K562 (cell line): ENCODE results near the gene IPO5.

ENCODE experiments used
- ETS2 ChIP-seq: IDR thresholded peaks from 2 replicates; pipeline ENCODE4 v1.6.1; 2016; ENCODE audit warnings: borderline replicate concordance, missing genetic modification characterization, mild to moderate bottlenecking, moderate library complexity, missing compliant biosample characterization; ENCODE audit not compliant: poor library complexity, severe bottlenecking
- FOXM1 ChIP-seq, 2 experiments: fragments of 450-650 bp in 1 of 2; sonication (generic) in 1 of 2; formaldehyde crosslinking in 1 of 2; IDR thresholded peaks; 2 replicates each; pipeline versions ENCODE4 v1.6.1 to v1.9.0; 2017 to 2022; ENCODE audit warnings: low read depth in 2 of 2, mild to moderate bottlenecking in 2 of 2, missing genetic modification reagents in 1 of 2, moderate library complexity in 1 of 2
- GATA2 ChIP-seq: sonication (generic); formaldehyde crosslinking; IDR thresholded peaks from 2 replicates; pipeline ENCODE4 v1.4.0; 2020; ENCODE audit warnings: mild to moderate bottlenecking, missing genetic modification reagents
- MTA2 ChIP-seq: fragments of 450-650 bp; IDR thresholded peaks from 2 replicates; pipeline ENCODE4 v1.6.1; 2016; ENCODE audit warnings: low read depth
- MTF1 ChIP-seq: fragments of 250-450 bp; sonication (Bioruptor Pico); IDR thresholded peaks from 2 replicates; pipeline ENCODE4 v1.9.0; 2021; ENCODE audit warnings: moderate library complexity, mild to moderate bottlenecking, inconsistent platforms, borderline replicate concordance
- POLR2AphosphoS5 ChIP-seq: IDR thresholded peaks from 2 replicates; pipeline ENCODE4 v1.6.1; 2011; ENCODE audit warnings: mild to moderate bottlenecking, low read depth, low read length, moderate library complexity; ENCODE audit not compliant: control insufficient read depth, insufficient read depth
- RFX5 ChIP-seq: IDR thresholded peaks from 2 replicates; pipeline ENCODE4 v1.6.1; 2011; ENCODE audit warnings: low read depth, mild to moderate bottlenecking, improper control_type of control experiment, low read length
- ZNF830 ChIP-seq: fragments of 250-450 bp; sonication (Bioruptor Pico); IDR thresholded peaks from 2 replicates; pipeline ENCODE4 v1.5.0; 2021; ENCODE audit warnings: mild to moderate bottlenecking
- TF ChIP-seq, protein P1 (sequence below), 3 experiments: IDR thresholded peaks in 2 of 3; conservative IDR thresholded peaks in 1 of 3; 2 replicates each; pipeline ENCODE4 v1.5.1; 2011 to 2012; ENCODE audit warnings: low read length in 3 of 3, mild to moderate bottlenecking in 3 of 3, control low read depth in 2 of 3, improper control_type of control experiment in 1 of 3, inconsistent platforms in 1 of 3, low read depth in 1 of 3, mixed read lengths in 1 of 3, moderate library complexity in 1 of 3; ENCODE audit not compliant: insufficient read depth in 2 of 3
- TF ChIP-seq, protein P2 (sequence below): fragments of 450-650 bp; formaldehyde crosslinking; IDR thresholded peaks from 2 replicates; pipeline ENCODE4 v1.4.0; 2020; ENCODE audit warnings: mild to moderate bottlenecking
- TF ChIP-seq, protein P3 (sequence below): fragments of 250-450 bp; sonication (Bioruptor Pico); IDR thresholded peaks from 2 replicates; pipeline ENCODE4 v1.5.0; 2020; ENCODE audit warnings: mild to moderate bottlenecking
- TF ChIP-seq, protein P4 (sequence below): fragments of 250-450 bp; sonication (Bioruptor Pico); IDR thresholded peaks from 2 replicates; pipeline ENCODE4 v1.5.0; 2020; ENCODE audit warnings: mild to moderate bottlenecking, borderline replicate concordance

DNA sequence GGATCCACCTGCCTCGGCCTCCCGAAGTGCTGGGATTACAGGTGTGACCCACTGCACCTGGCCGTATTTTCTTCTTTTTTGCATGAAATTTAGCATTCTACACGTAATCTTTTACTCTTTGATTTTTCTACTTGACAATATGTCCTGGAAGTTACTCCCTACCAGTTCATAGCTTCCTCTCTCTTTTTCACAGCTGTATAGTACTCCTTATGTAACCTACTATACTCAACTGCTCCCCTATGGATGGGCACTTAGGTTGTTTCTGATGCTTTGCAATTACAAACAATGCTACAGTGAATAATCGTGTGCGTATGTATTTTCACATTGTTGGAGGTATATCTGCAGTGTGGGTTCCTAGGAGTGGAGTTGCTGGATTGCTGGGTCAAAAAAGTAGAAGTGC is 98.9 kb downstream of the IPO5 start:
- TF ChIP-seq, protein P1, sequence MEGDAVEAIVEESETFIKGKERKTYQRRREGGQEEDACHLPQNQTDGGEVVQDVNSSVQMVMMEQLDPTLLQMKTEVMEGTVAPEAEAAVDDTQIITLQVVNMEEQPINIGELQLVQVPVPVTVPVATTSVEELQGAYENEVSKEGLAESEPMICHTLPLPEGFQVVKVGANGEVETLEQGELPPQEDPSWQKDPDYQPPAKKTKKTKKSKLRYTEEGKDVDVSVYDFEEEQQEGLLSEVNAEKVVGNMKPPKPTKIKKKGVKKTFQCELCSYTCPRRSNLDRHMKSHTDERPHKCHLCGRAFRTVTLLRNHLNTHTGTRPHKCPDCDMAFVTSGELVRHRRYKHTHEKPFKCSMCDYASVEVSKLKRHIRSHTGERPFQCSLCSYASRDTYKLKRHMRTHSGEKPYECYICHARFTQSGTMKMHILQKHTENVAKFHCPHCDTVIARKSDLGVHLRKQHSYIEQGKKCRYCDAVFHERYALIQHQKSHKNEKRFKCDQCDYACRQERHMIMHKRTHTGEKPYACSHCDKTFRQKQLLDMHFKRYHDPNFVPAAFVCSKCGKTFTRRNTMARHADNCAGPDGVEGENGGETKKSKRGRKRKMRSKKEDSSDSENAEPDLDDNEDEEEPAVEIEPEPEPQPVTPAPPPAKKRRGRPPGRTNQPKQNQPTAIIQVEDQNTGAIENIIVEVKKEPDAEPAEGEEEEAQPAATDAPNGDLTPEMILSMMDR (IDR thresholded peaks at IDR 0.05 in 2 of 3, conservative IDR thresholded peaks at IDR 0.05 in 1 of 3; ENCODE audit: insufficient read depth in 2 of 3, low read depth in 1 of 3, low read length in 3 of 3): no peak
- no peak for TF ChIP-seq GATA2 (CRISPR knock-in tag)
- TF ChIP-seq ETS2: no peak
- TF ChIP-seq, protein P2, sequence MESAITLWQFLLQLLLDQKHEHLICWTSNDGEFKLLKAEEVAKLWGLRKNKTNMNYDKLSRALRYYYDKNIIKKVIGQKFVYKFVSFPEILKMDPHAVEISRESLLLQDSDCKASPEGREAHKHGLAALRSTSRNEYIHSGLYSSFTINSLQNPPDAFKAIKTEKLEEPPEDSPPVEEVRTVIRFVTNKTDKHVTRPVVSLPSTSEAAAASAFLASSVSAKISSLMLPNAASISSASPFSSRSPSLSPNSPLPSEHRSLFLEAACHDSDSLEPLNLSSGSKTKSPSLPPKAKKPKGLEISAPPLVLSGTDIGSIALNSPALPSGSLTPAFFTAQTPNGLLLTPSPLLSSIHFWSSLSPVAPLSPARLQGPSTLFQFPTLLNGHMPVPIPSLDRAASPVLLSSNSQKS (CRISPR knock-in tag): no peak
- TF ChIP-seq RFX5: no peak
- no peak for TF ChIP-seq POLR2AphosphoS5
- TF ChIP-seq, protein P3, sequence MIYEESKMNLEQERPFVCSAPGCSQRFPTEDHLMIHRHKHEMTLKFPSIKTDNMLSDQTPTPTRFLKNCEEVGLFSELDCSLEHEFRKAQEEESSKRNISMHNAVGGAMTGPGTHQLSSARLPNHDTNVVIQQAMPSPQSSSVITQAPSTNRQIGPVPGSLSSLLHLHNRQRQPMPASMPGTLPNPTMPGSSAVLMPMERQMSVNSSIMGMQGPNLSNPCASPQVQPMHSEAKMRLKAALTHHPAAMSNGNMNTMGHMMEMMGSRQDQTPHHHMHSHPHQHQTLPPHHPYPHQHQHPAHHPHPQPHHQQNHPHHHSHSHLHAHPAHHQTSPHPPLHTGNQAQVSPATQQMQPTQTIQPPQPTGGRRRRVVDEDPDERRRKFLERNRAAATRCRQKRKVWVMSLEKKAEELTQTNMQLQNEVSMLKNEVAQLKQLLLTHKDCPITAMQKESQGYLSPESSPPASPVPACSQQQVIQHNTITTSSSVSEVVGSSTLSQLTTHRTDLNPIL (CRISPR knock-in tag): no peak
- no peak for TF ChIP-seq ZNF830 (CRISPR knock-in tag)
- TF ChIP-seq MTF1: no peak
- TF ChIP-seq, protein P4, sequence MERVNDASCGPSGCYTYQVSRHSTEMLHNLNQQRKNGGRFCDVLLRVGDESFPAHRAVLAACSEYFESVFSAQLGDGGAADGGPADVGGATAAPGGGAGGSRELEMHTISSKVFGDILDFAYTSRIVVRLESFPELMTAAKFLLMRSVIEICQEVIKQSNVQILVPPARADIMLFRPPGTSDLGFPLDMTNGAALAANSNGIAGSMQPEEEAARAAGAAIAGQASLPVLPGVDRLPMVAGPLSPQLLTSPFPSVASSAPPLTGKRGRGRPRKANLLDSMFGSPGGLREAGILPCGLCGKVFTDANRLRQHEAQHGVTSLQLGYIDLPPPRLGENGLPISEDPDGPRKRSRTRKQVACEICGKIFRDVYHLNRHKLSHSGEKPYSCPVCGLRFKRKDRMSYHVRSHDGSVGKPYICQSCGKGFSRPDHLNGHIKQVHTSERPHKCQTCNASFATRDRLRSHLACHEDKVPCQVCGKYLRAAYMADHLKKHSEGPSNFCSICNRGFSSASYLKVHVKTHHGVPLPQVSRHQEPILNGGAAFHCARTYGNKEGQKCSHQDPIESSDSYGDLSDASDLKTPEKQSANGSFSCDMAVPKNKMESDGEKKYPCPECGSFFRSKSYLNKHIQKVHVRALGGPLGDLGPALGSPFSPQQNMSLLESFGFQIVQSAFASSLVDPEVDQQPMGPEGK (CRISPR knock-in tag): no peak
- no peak for TF ChIP-seq FOXM1 (IDR thresholded peaks at IDR 0.05; ENCODE audit: low read depth)
- no peak for TF ChIP-seq FOXM1 (CRISPR knock-in tag; IDR thresholded peaks at IDR 0.05; ENCODE audit: low read depth)
- no peak for TF ChIP-seq MTA2
